ENCODE data around the gene HERC3. TPM values are rescaled to one million over a fixed set of nuclear protein-coding genes. Genes with fewer than 3 reads are reported as not detected.

The HERC3 gene
- total and polyA plus RNA-seq, 2 of the 13 experiments (the other 11 are each of a cell fraction or from before 2014, with no cell fraction given): 3.8 to 6.2 TPM

- TF ChIP-seq USF2 (IDR thresholded peaks at IDR 0.05; ENCODE audit: low read depth, low read length): no peak
- no peak for TF ChIP-seq USF2 (CRISPR knock-in tag; IDR thresholded peaks at IDR 0.05; ENCODE audit: borderline replicate concordance)
- peak in 1 of 2 experiments; percentile 87; a peak in 2 of 4 replicates for TF ChIP-seq KLF16 (CRISPR knock-in tag; IDR thresholded peaks at IDR 0.05)
- 0 out of 2 replicates have a peak, but pooled peaks have one; percentile 23 for TF ChIP-seq ZNF136 (CRISPR knock-in tag; IDR thresholded peaks at IDR 0.05; ENCODE audit: low read depth)
- TF ChIP-seq MBNL3 (CRISPR knock-in tag; conservative IDR thresholded peaks at IDR 0.05): no peak
- TF ChIP-seq, protein P1, sequence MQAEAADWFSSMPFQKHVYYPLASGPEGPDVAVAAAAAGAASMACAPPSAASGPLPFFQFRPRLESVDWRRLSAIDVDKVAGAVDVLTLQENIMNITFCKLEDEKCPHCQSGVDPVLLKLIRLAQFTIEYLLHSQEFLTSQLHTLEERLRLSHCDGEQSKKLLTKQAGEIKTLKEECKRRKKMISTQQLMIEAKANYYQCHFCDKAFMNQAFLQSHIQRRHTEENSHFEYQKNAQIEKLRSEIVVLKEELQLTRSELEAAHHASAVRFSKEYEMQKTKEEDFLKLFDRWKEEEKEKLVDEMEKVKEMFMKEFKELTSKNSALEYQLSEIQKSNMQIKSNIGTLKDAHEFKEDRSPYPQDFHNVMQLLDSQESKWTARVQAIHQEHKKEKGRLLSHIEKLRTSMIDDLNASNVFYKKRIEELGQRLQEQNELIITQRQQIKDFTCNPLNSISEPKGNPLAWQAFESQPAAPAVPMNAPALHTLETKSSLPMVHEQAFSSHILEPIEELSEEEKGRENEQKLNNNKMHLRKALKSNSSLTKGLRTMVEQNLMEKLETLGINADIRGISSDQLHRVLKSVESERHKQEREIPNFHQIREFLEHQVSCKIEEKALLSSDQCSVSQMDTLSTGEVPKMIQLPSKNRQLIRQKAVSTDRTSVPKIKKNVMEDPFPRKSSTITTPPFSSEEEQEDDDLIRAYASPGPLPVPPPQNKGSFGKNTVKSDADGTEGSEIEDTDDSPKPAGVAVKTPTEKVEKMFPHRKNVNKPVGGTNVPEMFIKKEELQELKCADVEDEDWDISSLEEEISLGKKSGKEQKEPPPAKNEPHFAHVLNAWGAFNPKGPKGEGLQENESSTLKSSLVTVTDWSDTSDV (CRISPR knock-in tag; IDR thresholded peaks at IDR 0.05): peak; percentile 77; the same call in 1 of the 2 replicates
- no peak for TF ChIP-seq MTA3 (CRISPR knock-in tag; IDR thresholded peaks at IDR 0.05)
- TF ChIP-seq TBP (CRISPR knock-in tag; IDR thresholded peaks at IDR 0.05): no peak
- TF ChIP-seq NFIB (CRISPR knock-in tag; IDR thresholded peaks at IDR 0.05; ENCODE audit: borderline replicate concordance): no peak
- no peak for TF ChIP-seq EHMT2 (IDR thresholded peaks at IDR 0.05; ENCODE audit: borderline replicate concordance, low read depth, low read length)
- TF ChIP-seq ZNF24 (IDR thresholded peaks at IDR 0.05): no peak
- TF ChIP-seq GABPA (IDR thresholded peaks at IDR 0.05; ENCODE audit: low read depth, low read length): no peak
- TF ChIP-seq GABPA (CRISPR knock-in tag; IDR thresholded peaks at IDR 0.05; ENCODE audit: low read depth): no peak
- TF ChIP-seq ZNF33B (CRISPR knock-in tag; IDR thresholded peaks at IDR 0.05): no peak
- TF ChIP-seq ZNF577 (CRISPR knock-in tag; IDR thresholded peaks at IDR 0.05; ENCODE audit: borderline replicate concordance, low read depth): no peak
- TF ChIP-seq HMGA1 (CRISPR knock-in tag; conservative IDR thresholded peaks at IDR 0.05): no peak
- no peak for TF ChIP-seq THYN1 (CRISPR knock-in tag; IDR thresholded peaks at IDR 0.05; ENCODE audit: borderline replicate concordance, low read depth)
- no peak for TF ChIP-seq CHD2 (IDR thresholded peaks at IDR 0.05; ENCODE audit: low read depth, low read length)
- TF ChIP-seq LCORL (IDR thresholded peaks at IDR 0.05): no peak
- TF ChIP-seq LCORL (CRISPR knock-in tag; IDR thresholded peaks at IDR 0.05): no peak
- TF ChIP-seq ARHGAP35 (CRISPR knock-in tag; IDR thresholded peaks at IDR 0.05; ENCODE audit: borderline replicate concordance): no peak; the same call in 1 of the 2 replicates
- no peak for TF ChIP-seq TCF7 (IDR thresholded peaks at IDR 0.05; ENCODE audit: low read depth)
- TF ChIP-seq ZC3H13 (CRISPR knock-in tag; IDR thresholded peaks at IDR 0.05): peak; percentile 74
- peak; percentile 41; the same call in 1 of the 2 replicates for TF ChIP-seq CCDC6 (CRISPR knock-in tag; IDR thresholded peaks at IDR 0.05)
- 0 out of 2 replicates have a peak, but pooled peaks have one; percentile 34 for TF ChIP-seq CBFB (CRISPR knock-in tag; IDR thresholded peaks at IDR 0.05)
- no peak for TF ChIP-seq SP1 (IDR thresholded peaks at IDR 0.05)
- TF ChIP-seq SP1 (CRISPR knock-in tag; IDR thresholded peaks at IDR 0.05): peak; percentile 63
- TF ChIP-seq IKZF1 (IDR thresholded peaks at IDR 0.05): no peak
- peak; percentile 10 for TF ChIP-seq XRCC5 (optimal IDR thresholded peaks at IDR 0.05; ENCODE audit: low read length)
These were observed at the start of gene HERC3 (continued) for GRCh38 chr4:88591787-88592599.
